A549 (cell line): ENCODE data around the gene NOL7. TPM values are rescaled to one million over a fixed set of nuclear protein-coding genes. Genes with fewer than 3 reads are reported as not detected.

ENCODE experiments used
- ATAC-seq, 2 experiments: fragments of 200-7000 bp in 1 of 2; fragments of >200 bp in 1 of 2; cut with Nextera tagmentation in 1 of 2; cut with Tn5 transposase in 1 of 2; 3 replicates each; pipeline versions ENCODE4 v1.8.0 to v1.9.1; 2018 to 2020; ENCODE audit warnings: mild to moderate bottlenecking in 1 of 2, moderate library complexity in 1 of 2
- CTCF ChIA-PET: fragments of 300-600 bp; sonication (Branson Sonifier 250); formaldehyde crosslinking; extraction: SDS; loops from one replicate; lab custom pipeline; 2021; ENCODE audit warnings: antibody characterized with exemption, inconsistent platforms; lab: Yijun Ruan, JAX
- POLR2A ChIA-PET: fragments of 350-600 bp; formaldehyde crosslinking; extraction: SDS; loops from one replicate; lab custom pipeline; 2021; ENCODE audit warnings: antibody characterized with exemption, inconsistent platforms; lab: Yijun Ruan, JAX
- DNase-seq, 2 experiments: peaks; one replicate each; pipeline versions ENCODE4 v3.0.0 to v3.0.0-alpha.2; 2011 to 2016; ENCODE audit warnings: low read depth in 1 of 2, low spot score in 1 of 2
- FAIRE-seq: peaks from 2 replicates; lab custom pipeline; 2011; peaks lifted over from hg19 to GRCh38; lab: Jason Lieb, UNC
- H3K27ac ChIP-seq, 2 experiments: fragments of >200 bp; sonication (Bioruptor Twin); formaldehyde crosslinking; 3 replicates each; pipeline ENCODE4 v1.5.1; 2016 to 2017
- H3K4me1 ChIP-seq: fragments of >200 bp; sonication (Bioruptor Twin); formaldehyde crosslinking; 3 replicates; pipeline ENCODE4 v1.6.1; 2016
- H3K4me2 ChIP-seq: fragments of >200 bp; sonication (Bioruptor Twin); formaldehyde crosslinking; 3 replicates; pipeline ENCODE4 v1.6.1; 2016
- H3K4me3 ChIP-seq: fragments of >200 bp; sonication (Bioruptor Twin); formaldehyde crosslinking; 3 replicates; pipeline ENCODE4 v1.5.1; 2016
- H3K9me3 ChIP-seq: fragments of >200 bp; sonication (Bioruptor Twin); formaldehyde crosslinking; 3 replicates; pipeline ENCODE4 v1.6.1; 2016
- BHLHE40 ChIP-seq: IDR thresholded peaks from 2 replicates; pipeline ENCODE4 v1.6.1; 2012; ENCODE audit warnings: low read depth, low read length, inconsistent platforms
- EHMT2 ChIP-seq: fragments of 200-600 bp; sonication (generic); IDR thresholded peaks from 2 replicates; pipeline ENCODE4 v1.6.1; 2016; ENCODE audit warnings: antibody characterized with exemption, low read depth, mild to moderate bottlenecking, moderate library complexity
- EP300 ChIP-seq, 2 experiments: fragments of >200 bp; sonication (Bioruptor Twin); formaldehyde crosslinking; IDR thresholded peaks; 2 replicates in 1 of 2; 3 replicates in 1 of 2; pipeline ENCODE4 v1.6.1; 2016 to 2017
- FOSB ChIP-seq: fragments of 250-450 bp; sonication (Bioruptor Pico); IDR thresholded peaks from 2 replicates; pipeline ENCODE4 v1.5.0; 2020; ENCODE audit warnings: mild to moderate bottlenecking, moderate library complexity
- KDM5A ChIP-seq: fragments of 200-600 bp; sonication (generic); IDR thresholded peaks from 2 replicates; pipeline ENCODE4 v1.6.1; 2016; ENCODE audit warnings: antibody characterized with exemption, mild to moderate bottlenecking
- MAFK ChIP-seq: fragments of 450-650 bp; IDR thresholded peaks from 2 replicates; pipeline ENCODE4 v1.6.1; 2014; ENCODE audit not compliant: partially characterized antibody
- NFE2L2 ChIP-seq: fragments of 150-350 bp; conservative IDR thresholded peaks from 2 replicates; pipeline ENCODE4 v1.6.1; 2014; ENCODE audit warnings: low read length
- POLR2A ChIP-seq: IDR thresholded peaks from 2 replicates; pipeline ENCODE4 v1.6.1; 2012; ENCODE audit warnings: mild to moderate bottlenecking, low read length
- POLR2AphosphoS2 ChIP-seq: conservative IDR thresholded peaks from 2 replicates; pipeline ENCODE4 v1.6.1; 2012; ENCODE audit warnings: low read length, improper control_type of control experiment, inconsistent platforms
- RFX5 ChIP-seq: fragments of 450-650 bp; IDR thresholded peaks from 2 replicates; pipeline ENCODE4 v1.7.1; 2014; ENCODE audit warnings: antibody characterized with exemption, mild to moderate bottlenecking, moderate library complexity
- SREBF2 ChIP-seq: fragments of 450-650 bp; IDR thresholded peaks from 2 replicates; pipeline ENCODE4 v1.6.1; 2014; ENCODE audit warnings: mild to moderate bottlenecking, moderate library complexity
- TP53 ChIP-seq: fragments of 250-450 bp; sonication (Bioruptor Pico); IDR thresholded peaks from 2 replicates; pipeline ENCODE4 v1.5.0; 2021; ENCODE audit warnings: mild to moderate bottlenecking, moderate library complexity
- WGBS: methylation state at CpG from one replicate; pipeline ENCODE4 v1.1.6; 2017; ENCODE audit errors: missing lambda C conversion rate; 5-methylcytosine and 5-hydroxymethylcytosine counted together
- polyA plus RNA-seq, 4 experiments: library from polyadenylated mRNA; depleted of rRNA in 3 of 4; stranded (reverse); fragments of >200 nt; fragmentation: RNase III in 1 of 4; extraction: RNeasy Plus Mini Kit Qiagen cat#74134 plus additional on column Dnase treatment in 1 of 4; gene quantifications; 2 replicates in 3 of 4; 3 replicates in 1 of 4; pipeline ENCODE4 v1.2.3, GENCODE V29; 2011 to 2017
- TF ChIP-seq, protein P1 (sequence below): fragments of 450-650 bp; IDR thresholded peaks from 2 replicates; pipeline ENCODE4 v1.6.1; 2014; ENCODE audit warnings: antibody characterized with exemption
- TF ChIP-seq, protein P2 (sequence below): fragments of >200 bp; sonication (Bioruptor Twin); formaldehyde crosslinking; IDR thresholded peaks from 2 replicates; pipeline ENCODE4 v1.6.1; 2016
- TF ChIP-seq, protein P3 (sequence below): IDR thresholded peaks from 2 replicates; pipeline ENCODE4 v1.6.1; 2012

The NOL7 gene
- polyA plus RNA-seq, 2 of the 4 experiments (the other 2 are of a cell fraction): 75.1 to 85.9 TPM

DNA sequence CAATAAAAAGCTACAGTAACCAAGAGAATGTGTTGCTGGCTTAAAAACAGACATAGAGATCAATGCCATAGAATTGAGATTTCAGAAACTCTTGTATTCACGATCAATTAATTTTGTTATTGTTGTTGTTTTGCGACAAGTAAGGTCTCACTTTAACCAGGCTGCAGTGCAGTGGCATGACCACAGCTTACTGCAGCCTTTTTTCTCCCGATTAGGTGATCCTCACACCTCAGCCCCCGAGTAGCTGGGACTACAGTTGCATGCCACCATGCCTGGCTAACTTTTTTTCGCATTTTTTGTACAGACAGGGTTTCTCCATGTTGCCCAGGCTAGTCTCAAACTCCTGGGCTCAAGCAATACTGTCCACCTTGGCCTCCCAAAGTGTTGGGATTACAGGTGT is 54.3 kb downstream of the NOL7 start:
- TF ChIP-seq, protein P1, sequence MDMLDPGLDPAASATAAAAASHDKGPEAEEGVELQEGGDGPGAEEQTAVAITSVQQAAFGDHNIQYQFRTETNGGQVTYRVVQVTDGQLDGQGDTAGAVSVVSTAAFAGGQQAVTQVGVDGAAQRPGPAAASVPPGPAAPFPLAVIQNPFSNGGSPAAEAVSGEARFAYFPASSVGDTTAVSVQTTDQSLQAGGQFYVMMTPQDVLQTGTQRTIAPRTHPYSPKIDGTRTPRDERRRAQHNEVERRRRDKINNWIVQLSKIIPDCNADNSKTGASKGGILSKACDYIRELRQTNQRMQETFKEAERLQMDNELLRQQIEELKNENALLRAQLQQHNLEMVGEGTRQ: no peak
- TF ChIP-seq RFX5 (no peak), MAFK (no peak), POLR2A (no peak), EHMT2 (no peak), FOSB (CRISPR knock-in tag) (no peak), TP53 (no peak), POLR2AphosphoS2 (no peak), EP300 (IDR thresholded peaks at IDR 0.05) (no peak), KDM5A (no peak), NFE2L2 (no peak), SREBF2 (no peak), BHLHE40 (no peak)
- TF ChIP-seq, protein P2, sequence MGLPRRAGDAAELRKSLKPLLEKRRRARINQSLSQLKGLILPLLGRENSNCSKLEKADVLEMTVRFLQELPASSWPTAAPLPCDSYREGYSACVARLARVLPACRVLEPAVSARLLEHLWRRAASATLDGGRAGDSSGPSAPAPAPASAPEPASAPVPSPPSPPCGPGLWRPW: no peak
- TF ChIP-seq, protein P3, sequence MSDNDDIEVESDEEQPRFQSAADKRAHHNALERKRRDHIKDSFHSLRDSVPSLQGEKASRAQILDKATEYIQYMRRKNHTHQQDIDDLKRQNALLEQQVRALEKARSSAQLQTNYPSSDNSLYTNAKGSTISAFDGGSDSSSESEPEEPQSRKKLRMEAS: no peak
- ChIA-PET CTCF (no interaction called here), POLR2A (no interaction called here)
- no peak for ATAC-seq
- FAIRE-seq: no peak
- Histone ChIP-seq H3K4me2 (no peak overlapping the region), H3K4me1 (peaks cover 16% of the 10 kb centered on the region; the same call in 2 of the 3 replicates), H3K4me3 (no peak overlapping the region), H3K9me3 (peaks cover 3% of the 10 kb centered on the region; the same call in 1 of the 3 replicates), H3K27ac (no peak overlapping the region)
- no peak for DNase-seq
- 94% methylated on average over 5 of the region's 5 CpGs for WGBS

Other genes with a start within 250 kb of the NOL7 start
- gene GFOD1, start 127.7 kb upstream of the NOL7 start, polyA plus RNA-seq (2011; rRNA removed): 2.7 and 3.0 TPM in 2 replicates
- 3.1 to 4.0 TPM (median 3.5 TPM) in 3 replicates for gene GFOD1, start 127.7 kb upstream of the NOL7 start, polyA plus RNA-seq (2017; fragmentation: RNase III; extraction: RNeasy Plus Mini Kit Qiagen cat#74134 plus additional on column Dnase treatment)
- gene SIRT5, start 40.7 kb upstream of the NOL7 start, polyA plus RNA-seq (2011; rRNA removed): 7.1 and 7.8 TPM in 2 replicates
- 4.9 to 6.0 TPM (median 5.1 TPM) in 3 replicates for gene SIRT5, start 40.7 kb upstream of the NOL7 start, polyA plus RNA-seq (2017; fragmentation: RNase III; extraction: RNeasy Plus Mini Kit Qiagen cat#74134 plus additional on column Dnase treatment)
- gene RANBP9, start 96.5 kb downstream of the NOL7 start, polyA plus RNA-seq (2011; rRNA removed): 15.7 and 20.3 TPM in 2 replicates
- 13.7 to 15.2 TPM (median 14.3 TPM) in 3 replicates for gene RANBP9, start 96.5 kb downstream of the NOL7 start, polyA plus RNA-seq (2017; fragmentation: RNase III; extraction: RNeasy Plus Mini Kit Qiagen cat#74134 plus additional on column Dnase treatment)
- 13.1 and 15.6 TPM in 2 replicates for gene MCUR1, start 199.2 kb downstream of the NOL7 start, polyA plus RNA-seq (2011; rRNA removed)
- 11.6 to 14.1 TPM (median 11.6 TPM) in 3 replicates for gene MCUR1, start 199.2 kb downstream of the NOL7 start, polyA plus RNA-seq (2017; fragmentation: RNase III; extraction: RNeasy Plus Mini Kit Qiagen cat#74134 plus additional on column Dnase treatment)